Measurements from ENCODE around the gene BLID.

Gene BLID

GRCh38 chr11:122107045-122107444 lies 9.0 kb downstream of the BLID start:
- no peak for DNase-seq (ENCODE audit: low read depth in 2 of 2, low spot score in 1 of 2)

DNA sequence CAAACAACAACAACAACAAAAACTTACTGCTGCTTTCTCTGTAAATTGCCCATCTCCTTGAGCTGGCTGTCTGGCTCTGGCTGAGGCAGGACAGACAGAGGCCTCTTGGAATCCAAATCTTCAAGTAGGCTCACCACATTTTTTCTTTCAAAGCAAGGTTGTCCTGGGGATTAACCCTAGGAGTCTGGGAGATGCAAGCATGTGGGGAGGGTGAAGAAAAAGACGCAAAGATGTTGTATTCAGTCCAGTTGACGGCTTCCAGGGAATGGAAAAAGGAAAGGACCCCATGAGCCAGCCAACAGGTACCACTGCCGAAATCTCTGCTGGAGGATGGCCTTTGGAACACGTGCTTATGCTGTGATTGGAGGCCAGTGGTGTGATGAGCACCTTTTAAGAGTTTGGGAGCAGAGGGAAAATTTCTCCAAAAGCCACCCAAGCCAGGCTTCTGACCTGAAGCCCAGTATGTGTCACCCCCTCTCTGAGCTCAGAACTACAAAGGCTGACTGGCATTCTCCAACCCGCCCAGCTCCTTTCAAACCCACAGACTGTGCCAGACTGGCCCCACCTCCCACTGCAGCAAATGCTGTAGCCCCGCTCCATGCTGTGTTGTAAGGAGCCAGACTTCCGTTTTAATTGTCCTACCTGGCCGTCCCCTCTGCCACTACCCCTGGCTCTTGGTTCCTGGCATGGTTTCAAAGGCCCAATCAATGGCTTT lies 10.8 kb downstream of the BLID start:
- DNase-seq (ENCODE audit: low read depth in 2 of 2, low spot score in 1 of 2), result no peak

DNA sequence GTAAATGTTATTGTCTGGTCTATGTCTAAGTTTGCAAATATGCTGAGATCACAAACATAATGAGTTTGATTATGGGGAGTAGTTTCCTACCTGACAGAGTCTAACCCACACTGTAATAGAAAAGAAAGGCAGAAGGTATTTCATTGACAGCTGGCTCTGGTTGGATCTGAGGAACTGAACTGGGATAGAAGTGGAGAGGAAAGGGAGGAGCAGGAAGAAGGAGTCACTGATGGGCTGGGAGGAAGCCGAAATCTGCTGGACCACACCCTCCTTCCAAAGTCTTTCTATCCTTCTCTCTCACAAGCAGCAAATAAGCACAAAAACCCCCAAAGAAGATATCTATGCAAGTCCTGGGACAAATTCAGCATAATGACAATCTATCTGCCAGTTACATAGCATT lies 11.7 kb downstream of the BLID start:
- no peak for DNase-seq (ENCODE audit: low read depth in 2 of 2, low spot score in 1 of 2)

GRCh38 chr11:122103726-122104125 lies 12.3 kb downstream of the BLID start:
- DNase-seq (ENCODE audit: low read depth in 2 of 2, low spot score in 1 of 2), result no peak

- no peak for DNase-seq (ENCODE audit: low read depth in 2 of 2, low spot score in 1 of 2)
Observed at GRCh38 chr11:122103321-122103720, 12.7 kb downstream of the BLID start.

DNA sequence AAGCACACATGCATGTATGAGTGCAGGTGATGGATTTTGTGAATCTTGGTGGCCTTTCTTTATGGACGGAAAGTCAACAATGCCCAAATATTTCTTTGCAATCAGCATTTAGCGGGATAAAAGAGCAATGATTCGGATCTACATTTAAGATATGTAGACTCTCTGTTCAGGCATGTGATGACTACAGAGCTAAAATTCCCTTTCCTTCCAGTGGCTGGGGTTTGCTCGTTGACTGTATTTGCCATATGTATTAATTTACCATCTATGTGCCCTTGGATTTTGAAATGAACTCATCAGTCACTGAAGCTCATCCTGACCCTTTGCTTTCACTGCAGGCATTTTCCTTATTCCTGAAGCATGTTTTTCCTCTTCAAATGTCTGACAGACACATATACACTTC lies 13.6 kb downstream of the BLID start:
- no peak for DNase-seq (ENCODE audit: low read depth in 2 of 2, low spot score in 1 of 2)

- DNase-seq (ENCODE audit: low read depth in 2 of 2, low spot score in 1 of 2), result no peak
Observed at GRCh38 chr11:122101625-122102291, 14.3 kb downstream of the BLID start.

DNA sequence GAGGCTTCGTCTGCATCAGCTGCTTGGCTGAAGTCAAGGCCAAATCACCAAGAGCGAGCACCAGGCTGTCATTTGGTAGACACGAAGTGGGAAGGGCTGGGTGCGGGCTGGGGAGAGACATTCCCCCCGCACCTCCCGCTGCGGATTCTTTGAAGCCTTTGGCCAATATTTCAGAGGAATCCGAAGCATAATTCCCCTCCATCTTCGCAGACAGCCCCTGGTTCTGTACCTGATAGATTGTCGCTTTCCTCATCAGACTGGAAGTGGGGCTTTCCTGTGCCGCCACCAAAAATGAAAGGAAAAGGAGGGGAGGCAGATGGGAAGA lies 15.3 kb downstream of the BLID start:
- no peak for DNase-seq (ENCODE audit: low read depth in 2 of 2, low spot score in 1 of 2)

DNA sequence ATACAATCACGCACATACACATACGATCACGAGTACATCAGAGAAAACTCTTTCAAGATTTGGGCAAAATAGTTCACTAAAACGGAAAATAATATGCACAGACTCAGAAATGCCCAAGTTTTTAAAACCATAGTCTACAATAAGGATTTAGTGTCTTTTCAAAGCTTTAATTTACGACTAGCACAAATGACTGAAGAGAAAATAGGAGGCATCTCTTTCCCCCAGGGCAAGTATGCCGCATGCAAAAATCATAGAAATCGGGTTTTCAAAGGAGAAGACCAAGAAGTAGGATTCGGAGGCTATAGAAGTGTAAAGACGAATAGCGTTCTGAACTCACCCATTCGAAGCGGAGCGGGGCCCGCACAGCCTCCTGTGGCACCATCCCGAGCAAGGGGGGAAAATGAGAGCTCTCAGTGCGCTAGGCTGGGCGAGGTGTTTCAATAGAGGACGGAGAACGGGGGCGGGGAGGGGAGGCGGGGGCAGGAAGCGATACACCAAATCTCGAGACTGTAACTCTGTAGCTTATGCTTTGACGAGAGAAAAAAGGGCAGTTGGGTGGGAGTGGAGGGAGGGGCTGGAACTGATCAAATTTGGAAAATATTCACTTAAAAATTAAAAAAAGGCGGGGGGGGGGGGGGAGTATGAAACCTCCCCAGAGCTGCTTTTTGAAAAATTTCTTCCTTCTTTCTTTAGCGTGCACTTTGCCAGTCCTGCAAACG lies 15.8 kb downstream of the BLID start:
- DNase-seq (ENCODE audit: low read depth in 2 of 2, low spot score in 1 of 2), result no peak

DNA sequence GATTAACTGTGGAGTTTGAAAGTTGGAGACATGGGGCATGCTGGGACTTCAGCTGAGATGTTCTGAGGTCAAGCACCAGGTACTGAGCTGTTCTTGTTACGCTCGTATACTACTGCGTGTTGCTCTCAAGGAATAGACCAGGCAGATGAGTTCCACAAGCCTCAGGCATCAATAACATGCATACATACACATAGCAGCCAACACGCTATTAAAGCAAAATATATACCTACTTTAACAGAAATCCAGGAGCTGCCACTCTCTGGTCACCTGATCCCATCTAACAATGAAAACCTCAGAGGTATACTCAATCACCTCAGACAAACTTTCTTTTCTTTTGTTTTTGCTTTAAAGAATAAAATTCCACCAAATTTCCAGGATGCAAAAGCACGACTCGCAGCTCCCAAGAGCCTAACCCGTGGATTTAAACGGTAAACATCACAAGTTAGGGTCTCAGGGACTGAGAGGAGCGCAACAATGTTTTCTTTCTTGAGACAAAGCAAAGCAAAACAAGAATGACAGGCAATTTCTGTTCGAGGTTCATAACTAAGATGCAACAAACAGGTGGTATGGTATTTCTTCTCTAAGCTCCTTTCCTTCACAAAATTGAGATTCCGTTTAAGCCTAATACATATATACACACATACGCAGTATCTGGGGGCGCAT lies 16.5 kb downstream of the BLID start:
- DNase-seq (ENCODE audit: low read depth in 2 of 2, low spot score in 1 of 2), result no peak

- DNase-seq (ENCODE audit: low read depth in 2 of 2, low spot score in 1 of 2), result no peak
Observed at GRCh38 chr11:122098261-122098980, 17.6 kb downstream of the BLID start.

DNA sequence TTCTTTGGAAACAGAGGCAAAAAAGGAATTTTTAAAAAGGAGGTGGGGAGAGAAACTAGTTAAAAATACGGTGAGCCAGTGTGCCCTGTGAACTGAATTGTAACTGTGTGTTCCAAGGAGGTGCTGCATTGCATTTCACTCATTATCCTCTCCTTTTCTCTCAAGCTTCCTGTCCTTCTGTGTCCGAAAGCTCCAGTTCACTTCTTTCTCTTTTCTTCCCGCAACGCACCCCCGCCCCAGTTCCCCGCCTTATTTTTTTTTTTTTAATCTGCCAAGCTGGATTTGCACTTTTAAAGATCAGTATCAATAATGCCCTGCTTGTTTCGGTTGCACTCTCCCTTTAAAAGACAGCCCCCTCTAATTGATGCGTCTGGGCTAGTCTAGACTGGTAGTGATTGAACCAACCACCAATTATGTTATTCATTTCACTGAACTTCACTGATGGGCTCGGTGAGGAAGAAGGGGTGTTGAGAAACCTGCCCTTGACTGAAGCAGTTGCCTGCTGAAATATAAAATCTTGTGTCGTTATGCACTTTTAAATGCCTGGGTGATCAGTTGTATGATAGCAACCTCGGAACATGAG lies 18.5 kb downstream of the BLID start:
- no peak for DNase-seq (ENCODE audit: low read depth in 2 of 2, low spot score in 1 of 2)

DNA sequence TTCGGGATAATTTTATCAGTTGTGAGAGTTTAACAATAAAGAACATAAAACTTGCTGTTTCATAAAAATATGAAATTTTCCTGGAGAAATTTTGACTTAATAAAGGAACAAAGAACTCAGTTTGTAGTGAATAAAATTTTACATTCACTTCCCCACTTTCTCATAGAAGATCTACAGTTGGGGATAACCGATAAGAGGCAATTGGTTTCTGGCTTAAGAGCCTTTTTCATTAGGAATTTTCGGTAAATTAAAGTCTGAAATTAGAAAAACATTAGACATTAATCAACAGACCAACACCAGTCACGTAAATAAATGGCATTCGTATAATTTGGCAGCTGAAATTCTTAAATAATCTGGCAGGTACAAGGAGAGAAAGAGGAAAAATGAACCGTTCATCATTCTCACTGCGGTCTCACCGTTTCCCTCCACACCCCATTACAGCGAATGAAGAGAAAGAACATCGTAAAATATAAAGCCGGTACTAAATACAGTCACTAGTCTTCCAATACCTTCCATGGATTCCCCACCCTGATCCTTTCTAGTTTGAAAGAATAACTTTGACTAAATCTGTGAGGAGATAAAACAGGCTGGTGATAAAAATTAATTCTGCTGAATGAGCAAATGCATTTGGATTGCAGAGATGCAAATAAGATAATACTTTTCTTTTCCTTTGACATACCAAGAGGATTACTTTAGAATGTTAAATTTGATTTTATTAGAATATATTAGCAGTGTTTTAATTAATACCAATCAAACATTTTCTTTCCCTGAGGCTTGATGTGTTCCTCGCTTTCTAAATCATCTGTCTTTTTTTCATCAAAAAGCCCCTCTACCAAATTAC lies 19.5 kb downstream of the BLID start:
- DNase-seq (ENCODE audit: low read depth in 2 of 2, low spot score in 1 of 2), result no peak

GRCh38 chr11:122095681-122096262 lies 20.2 kb downstream of the BLID start:
- DNase-seq (ENCODE audit: low read depth in 2 of 2, low spot score in 1 of 2), result no peak

GRCh38 chr11:122094836-122095235 lies 21.2 kb downstream of the BLID start:
- DNase-seq (ENCODE audit: low read depth in 2 of 2, low spot score in 1 of 2), result no peak

GRCh38 chr11:122093731-122094275 lies 22.2 kb downstream of the BLID start:
- DNase-seq (ENCODE audit: low read depth in 2 of 2, low spot score in 1 of 2), result no peak

DNA sequence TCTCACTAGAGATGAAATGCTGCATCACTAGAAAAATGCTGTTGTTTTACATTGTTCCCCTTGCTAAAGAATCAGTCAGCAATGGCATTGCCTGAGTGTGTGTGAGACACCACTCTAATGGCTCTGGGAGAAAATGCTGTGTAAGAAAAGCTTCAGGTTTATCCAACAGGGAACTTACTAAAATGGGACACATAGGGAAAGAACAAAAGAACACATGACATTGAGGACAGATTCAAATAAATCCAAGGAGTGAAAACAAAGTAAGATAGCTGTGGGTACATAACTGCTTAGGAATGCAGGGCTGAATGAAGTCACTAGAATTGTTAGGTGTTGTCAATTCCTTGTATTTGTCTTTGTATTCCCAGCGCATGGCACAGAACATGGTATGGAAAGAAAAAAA lies 24.2 kb downstream of the BLID start:
- no peak for DNase-seq (ENCODE audit: low read depth in 2 of 2, low spot score in 1 of 2)

DNA sequence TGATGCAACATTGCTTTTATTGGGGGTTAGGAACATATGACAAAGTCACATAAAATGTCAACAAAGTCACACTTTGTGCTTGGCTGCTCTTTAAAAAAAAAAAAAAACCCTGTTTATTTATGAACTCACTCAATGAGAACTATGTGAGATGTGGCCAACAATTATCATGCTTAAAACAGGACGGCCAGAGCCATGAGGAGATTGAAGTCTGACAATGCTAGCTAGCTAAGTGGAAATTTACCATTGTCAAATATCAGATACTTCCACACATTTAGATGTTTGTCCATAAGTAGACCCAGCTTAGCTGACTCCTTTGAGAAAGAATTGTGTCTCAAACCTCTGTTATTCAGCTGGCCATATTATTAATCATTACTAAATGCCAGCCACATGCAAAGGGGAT lies 26.9 kb downstream of the BLID start:
- no peak for DNase-seq (ENCODE audit: low read depth in 2 of 2, low spot score in 1 of 2)

DNA sequence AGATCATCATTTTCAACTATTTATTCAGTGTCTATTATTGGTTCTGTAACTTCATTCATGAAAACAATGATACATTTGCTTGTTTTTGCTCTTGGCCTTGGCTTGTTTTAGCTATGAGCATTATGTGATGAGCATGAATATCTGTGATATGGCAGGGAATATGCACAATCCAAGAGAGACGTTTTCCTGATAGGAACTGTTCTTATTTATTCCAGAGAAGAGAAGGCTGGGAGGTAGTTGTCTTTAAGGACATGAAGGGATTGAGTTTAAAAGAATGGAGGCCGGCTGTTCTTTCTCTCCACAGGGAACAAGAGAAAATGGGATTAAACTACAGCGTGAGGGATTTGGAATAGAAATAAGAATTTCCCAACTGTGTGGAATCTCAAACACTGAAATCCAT lies 30.3 kb downstream of the BLID start:
- no peak for DNase-seq (ENCODE audit: low read depth in 2 of 2, low spot score in 1 of 2)
